H9 (cell line): ENCODE measurements around the gene IKZF1. TPM values are rescaled to one million over a fixed set of nuclear protein-coding genes. Genes with fewer than 3 reads are reported as not detected.

Experiments used
- DNase-seq: peaks from one replicate; pipeline ENCODE4 v3.0.0-alpha.2; 2017
- H2AFZ ChIP-seq: one replicate; pipeline ENCODE4 v1.6.1; 2013; ENCODE audit warnings: mild to moderate bottlenecking, low read length, control low read depth, moderate library complexity
- H2AK5ac ChIP-seq: 2 replicates; pipeline ENCODE4 v1.6.1; 2013; ENCODE audit warnings: low read length, control low read depth, mixed read lengths; ENCODE audit not compliant: insufficient read length
- H2BK120ac ChIP-seq: one replicate; pipeline ENCODE4 v1.6.1; 2013; ENCODE audit warnings: low read depth, mild to moderate bottlenecking, low read length, control low read depth, inconsistent platforms; ENCODE audit not compliant: poor library complexity, severe bottlenecking
- H2BK12ac ChIP-seq: 2 replicates; pipeline ENCODE4 v1.6.1; 2013; ENCODE audit warnings: low read length, control low read depth, mixed read lengths, low read depth; ENCODE audit not compliant: insufficient read length
- H2BK15ac ChIP-seq: 2 replicates; pipeline ENCODE4 v1.6.1; 2013; ENCODE audit warnings: low read depth, low read length, control low read depth
- H2BK20ac ChIP-seq: one replicate; pipeline ENCODE4 v1.6.1; 2013; ENCODE audit warnings: low read depth, mild to moderate bottlenecking, low read length, control low read depth, inconsistent platforms; ENCODE audit not compliant: poor library complexity, severe bottlenecking
- H2BK5ac ChIP-seq: 2 replicates; pipeline ENCODE4 v1.6.1; 2013; ENCODE audit warnings: low read length, control low read depth, mixed read lengths; ENCODE audit not compliant: insufficient read length
- H3K14ac ChIP-seq: 2 replicates; pipeline ENCODE4 v1.6.1; 2013; ENCODE audit warnings: low read length, control low read depth; ENCODE audit not compliant: insufficient read depth
- H3K18ac ChIP-seq: 2 replicates; pipeline ENCODE4 v1.6.1; 2013; ENCODE audit warnings: low read depth, mild to moderate bottlenecking, mixed read lengths, low read length, control low read depth; ENCODE audit not compliant: insufficient read length
- H3K23ac ChIP-seq: 2 replicates; pipeline ENCODE4 v1.6.1; 2013; ENCODE audit warnings: low read length, control low read depth, mixed read lengths, low read depth; ENCODE audit not compliant: insufficient read length
- H3K23me2 ChIP-seq: 2 replicates; pipeline ENCODE4 v1.6.1; 2013; ENCODE audit warnings: low read depth, mild to moderate bottlenecking, mixed read lengths, low read length, control low read depth; ENCODE audit not compliant: insufficient read length, poor library complexity, severe bottlenecking
- H3K27ac ChIP-seq: 2 replicates; pipeline ENCODE4 v1.5.1; 2013; ENCODE audit warnings: low read length, control low read depth, mixed read lengths, low read depth; ENCODE audit not compliant: insufficient read length
- H3K27me3 ChIP-seq: 2 replicates; pipeline ENCODE4 v1.6.1; 2013; ENCODE audit warnings: low read length, control low read depth, inconsistent platforms; ENCODE audit not compliant: insufficient read depth
- H3K4ac ChIP-seq: 2 replicates; pipeline ENCODE4 v1.6.1; 2013; ENCODE audit warnings: low read depth, mild to moderate bottlenecking, control low read depth, inconsistent platforms, low read length, moderate library complexity
- H3K4me1 ChIP-seq: 2 replicates; pipeline ENCODE4 v1.6.1; 2013; ENCODE audit warnings: low read length, control low read depth, inconsistent platforms; ENCODE audit not compliant: insufficient read depth
- H3K4me2 ChIP-seq: 2 replicates; pipeline ENCODE4 v1.6.1; 2013; ENCODE audit warnings: low read length, control low read depth, mixed read lengths; ENCODE audit not compliant: insufficient read length, insufficient read depth
- H3K56ac ChIP-seq: 2 replicates; pipeline ENCODE4 v1.6.1; 2013; ENCODE audit warnings: low read depth, mild to moderate bottlenecking, mixed read lengths, low read length, control low read depth; ENCODE audit not compliant: insufficient read length
- H3K79me1 ChIP-seq: 2 replicates; pipeline ENCODE4 v1.6.1; 2013; ENCODE audit warnings: low read depth, mild to moderate bottlenecking, moderate library complexity, low read length, control low read depth, inconsistent platforms; ENCODE audit not compliant: insufficient read depth, poor library complexity, severe bottlenecking
- H3K79me2 ChIP-seq: 2 replicates; pipeline ENCODE4 v1.6.1; 2013; ENCODE audit warnings: low read length, control low read depth, inconsistent platforms; ENCODE audit not compliant: insufficient read depth
- H3K9ac ChIP-seq: 2 replicates; pipeline ENCODE4 v1.6.1; 2013; ENCODE audit warnings: low read length, control low read depth, mixed read lengths; ENCODE audit not compliant: insufficient read length; ENCODE audit errors: extremely low read depth
- H3K9me3 ChIP-seq: one replicate; pipeline ENCODE4 v1.6.1; 2013; ENCODE audit warnings: low read depth, low read length, inconsistent platforms; ENCODE audit not compliant: control insufficient read depth
- H3T11ph ChIP-seq: one replicate; pipeline ENCODE4 v1.6.1; 2013; ENCODE audit warnings: mild to moderate bottlenecking, low read length, control low read depth, inconsistent platforms
- H4K20me1 ChIP-seq: one replicate; pipeline ENCODE4 v1.6.1; 2013; ENCODE audit not compliant: control insufficient read depth, insufficient read length, insufficient read depth
- H4K5ac ChIP-seq: 2 replicates; pipeline ENCODE4 v1.6.1; 2013; ENCODE audit warnings: low read depth, mild to moderate bottlenecking, mixed read lengths, low read length, control low read depth; ENCODE audit not compliant: insufficient read length
- H4K8ac ChIP-seq: replicated peaks from 2 replicates; pipeline ENCODE4 v1.6.1; 2013; ENCODE audit warnings: low read length, control low read depth, mixed read lengths, low read depth; ENCODE audit not compliant: insufficient read length
- H4K91ac ChIP-seq: 2 replicates; pipeline ENCODE4 v1.6.1; 2013; ENCODE audit warnings: low read depth, mild to moderate bottlenecking, moderate library complexity, mixed read lengths, low read length, control low read depth; ENCODE audit not compliant: insufficient read length
- H3K27ac Mint-ChIP-seq, 3 experiments: 2 replicates in 2 of 3; 3 replicates in 1 of 3; pipeline ENCODE4 v1.8.0; 2020 to 2021; ENCODE audit warnings: mixed read lengths in 3 of 3, mild to moderate bottlenecking in 1 of 3, moderate library complexity in 1 of 3
- H3K27me3 Mint-ChIP-seq: 2 replicates; pipeline ENCODE4 v1.8.0; 2021; ENCODE audit warnings: low read depth, mild to moderate bottlenecking, moderate library complexity, mixed read lengths
- H3K36me3 Mint-ChIP-seq, 3 experiments: 2 replicates in 2 of 3; 3 replicates in 1 of 3; pipeline ENCODE4 v1.8.0; 2020 to 2021; ENCODE audit warnings: low read depth in 3 of 3, mixed read lengths in 3 of 3; ENCODE audit not compliant: insufficient read depth in 1 of 3
- H3K4me1 Mint-ChIP-seq, 2 experiments: 2 replicates each; pipeline ENCODE4 v1.8.0; 2020; ENCODE audit warnings: mixed read lengths in 2 of 2
- H3K4me3 Mint-ChIP-seq, 2 experiments: 2 replicates in 1 of 2; 3 replicates in 1 of 2; pipeline ENCODE4 v1.8.0; 2020 to 2021; ENCODE audit warnings: mild to moderate bottlenecking in 2 of 2, mixed read lengths in 2 of 2, moderate library complexity in 1 of 2
- H3K9me3 Mint-ChIP-seq, 2 experiments: 2 replicates in 1 of 2; 3 replicates in 1 of 2; pipeline ENCODE4 v1.8.0; 2020; ENCODE audit warnings: mild to moderate bottlenecking in 2 of 2, mixed read lengths in 2 of 2, moderate library complexity in 1 of 2
- WGBS: extraction: QIAGEN DNeasy Blood & Tissue Kit; methylation state at CpG from one replicate; pipeline ENCODE4 v1.1.7; 2013; ENCODE audit warnings: missing lambda C conversion rate, low lambda C conversion rate, mixed read lengths; ENCODE audit not compliant: insufficient read length; ENCODE audit errors: extremely low coverage; 5-methylcytosine and 5-hydroxymethylcytosine counted together
- total RNA-seq: library from RNA; stranded (reverse); gene quantifications from 2 replicates; pipeline ENCODE4 v1.2.1, GENCODE V29; 2021
- TF ChIP-seq, protein P1 (sequence below): fragments of 200-600 bp; sonication (generic); conservative IDR thresholded peaks from 3 replicates; pipeline ENCODE4 v1.8.0; 2021; ENCODE audit warnings: antibody characterized with exemption, mild to moderate bottlenecking

IKZF1 gene
- total RNA-seq, 1 experiment from 2014 or later: 0.98 TPM

DNA sequence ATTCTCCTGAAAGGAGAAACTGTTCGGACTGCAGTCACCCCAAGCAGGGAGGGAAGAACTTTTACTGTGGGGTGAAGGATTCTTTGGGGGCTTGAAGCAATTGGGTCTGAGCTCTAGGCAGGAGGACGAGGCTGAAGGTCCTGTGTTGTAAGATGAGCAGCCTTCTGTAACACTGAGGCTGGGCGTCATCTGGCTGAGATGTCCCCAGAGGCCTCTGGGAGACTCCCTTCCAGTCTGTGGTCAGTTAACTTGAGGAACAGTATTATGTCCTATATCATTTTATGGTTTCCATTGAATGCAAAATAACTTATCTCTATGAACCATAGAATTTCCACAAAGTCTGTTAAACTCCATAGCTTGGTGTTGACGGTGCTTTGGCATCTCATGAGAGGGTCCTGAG lies 119.3 kb downstream of the IKZF1 start:
- Histone ChIP-seq H2BK20ac (no peak overlapping the region), H3K27ac (no peak overlapping the region)

More for the DNA sequence above, 119.3 kb downstream of the IKZF1 start:
- Histone ChIP-seq H2AK5ac (no peak overlapping the region), H3K23ac (no peak overlapping the region), H3K79me1 (no peaks in the 10 kb centered on the region), H3K14ac (no peak overlapping the region), H3K56ac (no peak overlapping the region), H3K9me3 (no peaks in the 10 kb centered on the region), H2BK5ac (no peak overlapping the region), H2BK12ac (no peak overlapping the region), H3K27me3 (no peaks in the 10 kb centered on the region), H3K4ac (no peak overlapping the region), H3K18ac (no peak overlapping the region), H4K20me1 (no peaks in the 10 kb centered on the region), H3K23me2 (no peaks in the 10 kb centered on the region), H4K5ac (no peak overlapping the region), H2AFZ (no peak overlapping the region), H2BK120ac (no peak overlapping the region), H3K4me2 (no peak overlapping the region), H4K91ac (no peak overlapping the region), H4K8ac (no peak overlapping the region), H3T11ph (no peak overlapping the region), H3K9ac (no peak overlapping the region), H3K79me2 (no peaks in the 10 kb centered on the region), H2BK15ac (no peak overlapping the region), H3K4me1 (peaks cover 2% of the 10 kb centered on the region; the same call in 1 of the 2 replicates)
- WGBS: no CpG with 5 or more reads among the region's 4 CpGs
- H3K9me3 Mint-ChIP-seq: no peaks in the 10 kb centered on the region
- H3K27me3 Mint-ChIP-seq: no peaks in the 10 kb centered on the region; the same call in none of the 2 replicates
- no peak overlapping the region for H3K27ac Mint-ChIP-seq
- no peaks in the 10 kb centered on the region for H3K36me3 Mint-ChIP-seq
- TF ChIP-seq, protein P1, sequence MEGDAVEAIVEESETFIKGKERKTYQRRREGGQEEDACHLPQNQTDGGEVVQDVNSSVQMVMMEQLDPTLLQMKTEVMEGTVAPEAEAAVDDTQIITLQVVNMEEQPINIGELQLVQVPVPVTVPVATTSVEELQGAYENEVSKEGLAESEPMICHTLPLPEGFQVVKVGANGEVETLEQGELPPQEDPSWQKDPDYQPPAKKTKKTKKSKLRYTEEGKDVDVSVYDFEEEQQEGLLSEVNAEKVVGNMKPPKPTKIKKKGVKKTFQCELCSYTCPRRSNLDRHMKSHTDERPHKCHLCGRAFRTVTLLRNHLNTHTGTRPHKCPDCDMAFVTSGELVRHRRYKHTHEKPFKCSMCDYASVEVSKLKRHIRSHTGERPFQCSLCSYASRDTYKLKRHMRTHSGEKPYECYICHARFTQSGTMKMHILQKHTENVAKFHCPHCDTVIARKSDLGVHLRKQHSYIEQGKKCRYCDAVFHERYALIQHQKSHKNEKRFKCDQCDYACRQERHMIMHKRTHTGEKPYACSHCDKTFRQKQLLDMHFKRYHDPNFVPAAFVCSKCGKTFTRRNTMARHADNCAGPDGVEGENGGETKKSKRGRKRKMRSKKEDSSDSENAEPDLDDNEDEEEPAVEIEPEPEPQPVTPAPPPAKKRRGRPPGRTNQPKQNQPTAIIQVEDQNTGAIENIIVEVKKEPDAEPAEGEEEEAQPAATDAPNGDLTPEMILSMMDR: no peak
- peaks cover 25 to 26% of the 10 kb centered on the region in 2 experiments for H3K4me1 Mint-ChIP-seq
- DNase-seq: no peak
- no peak overlapping the region for H3K4me3 Mint-ChIP-seq
